Measurements from ENCODE around the gene MARS1.

MARS1 gene

GRCh38 chr12:57460468-57460784 lies 27.4 kb upstream of the MARS1 start:
- TF ChIP-seq JUND (IDR thresholded peaks at IDR 0.05; ENCODE audit: low read depth) = no peak
- no peak for DNase-seq (ENCODE audit: low read depth in 1 of 2, low spot score in 1 of 2)
- in situ Hi-C loops (cut with HindIII; ENCODE audit: low pct_unique_long_range_greater_than_20kb, low sequenced_read_pairs) = no loop called here

GRCh38 chr12:57460841-57461275 lies 27.0 kb upstream of the MARS1 start:
- in situ Hi-C loops (cut with HindIII; ENCODE audit: low pct_unique_long_range_greater_than_20kb, low sequenced_read_pairs) = no loop called here
- no peak for DNase-seq (ENCODE audit: low read depth in 1 of 2, low spot score in 1 of 2)
- TF ChIP-seq JUND (IDR thresholded peaks at IDR 0.05; ENCODE audit: low read depth) = no peak

- TF ChIP-seq JUND (IDR thresholded peaks at IDR 0.05; ENCODE audit: low read depth) = no peak
- peak in 1 of 2 experiments; percentile 41 for DNase-seq (ENCODE audit: low read depth in 1 of 2, low spot score in 1 of 2)
- in situ Hi-C loops (cut with HindIII; ENCODE audit: low pct_unique_long_range_greater_than_20kb, low sequenced_read_pairs) = no loop called here
Measured at GRCh38 chr12:57461276-57461916, 26.5 kb upstream of the MARS1 start.

GRCh38 chr12:57461917-57462250 lies 26.0 kb upstream of the MARS1 start:
- in situ Hi-C loops (cut with HindIII; ENCODE audit: low pct_unique_long_range_greater_than_20kb, low sequenced_read_pairs) = no loop called here
- TF ChIP-seq JUND (IDR thresholded peaks at IDR 0.05; ENCODE audit: low read depth) = no peak

GRCh38 chr12:57462251-57462911 lies 25.5 kb upstream of the MARS1 start:
- peak; percentile 93 to 98 for DNase-seq (ENCODE audit: low read depth in 1 of 2, low spot score in 1 of 2)
- in situ Hi-C loops (cut with HindIII; ENCODE audit: low pct_unique_long_range_greater_than_20kb, low sequenced_read_pairs) = no loop called here
- no peak for TF ChIP-seq JUND (IDR thresholded peaks at IDR 0.05; ENCODE audit: low read depth)

More at GRCh38 chr12:57461917-57462250, 26.0 kb upstream of the MARS1 start:
- DNase-seq (ENCODE audit: low read depth in 1 of 2, low spot score in 1 of 2) = no peak

DNA sequence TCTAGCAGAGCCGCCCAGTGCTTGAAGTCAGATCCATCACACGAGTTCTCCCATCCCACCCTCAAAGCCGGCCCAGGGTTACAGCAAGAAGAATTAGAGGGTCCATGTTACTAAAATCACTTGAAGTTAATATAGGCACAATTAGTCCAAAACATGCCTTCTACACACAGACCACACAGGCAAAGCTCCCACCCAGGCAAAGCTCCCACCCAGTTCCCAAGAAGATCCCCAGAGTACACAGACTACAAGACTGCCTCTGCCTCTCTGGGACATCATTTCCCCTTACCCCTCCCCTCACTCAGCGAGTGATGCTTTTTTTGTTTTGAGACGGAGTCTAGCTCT lies 25.0 kb upstream of the MARS1 start:
- in situ Hi-C loops (cut with HindIII; ENCODE audit: low pct_unique_long_range_greater_than_20kb, low sequenced_read_pairs) = no loop called here
- no peak for DNase-seq (ENCODE audit: low read depth in 1 of 2, low spot score in 1 of 2)
- TF ChIP-seq JUND (IDR thresholded peaks at IDR 0.05; ENCODE audit: low read depth) = no peak

DNA sequence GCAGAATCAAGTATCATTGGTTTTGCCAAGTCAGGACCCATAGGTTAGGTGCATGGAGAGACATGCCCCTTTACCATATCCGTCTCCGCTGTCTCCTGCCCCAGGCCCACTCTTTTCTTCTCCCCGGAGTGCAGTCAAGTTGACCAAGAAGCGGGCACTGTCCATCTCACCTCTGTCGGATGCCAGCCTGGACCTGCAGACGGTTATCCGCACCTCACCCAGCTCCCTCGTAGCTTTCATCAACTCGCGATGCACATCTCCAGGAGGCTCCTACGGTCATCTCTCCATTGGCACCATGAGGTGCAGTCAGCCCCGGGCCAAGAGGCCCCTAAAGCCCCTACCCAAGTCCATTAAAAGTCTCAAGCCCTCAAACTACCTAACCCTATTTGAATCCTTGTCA lies 23.3 kb upstream of the MARS1 start:
- in situ Hi-C loops (cut with HindIII; ENCODE audit: low pct_unique_long_range_greater_than_20kb, low sequenced_read_pairs) = no loop called here
- no peak for TF ChIP-seq JUND (IDR thresholded peaks at IDR 0.05; ENCODE audit: low read depth)

DNA sequence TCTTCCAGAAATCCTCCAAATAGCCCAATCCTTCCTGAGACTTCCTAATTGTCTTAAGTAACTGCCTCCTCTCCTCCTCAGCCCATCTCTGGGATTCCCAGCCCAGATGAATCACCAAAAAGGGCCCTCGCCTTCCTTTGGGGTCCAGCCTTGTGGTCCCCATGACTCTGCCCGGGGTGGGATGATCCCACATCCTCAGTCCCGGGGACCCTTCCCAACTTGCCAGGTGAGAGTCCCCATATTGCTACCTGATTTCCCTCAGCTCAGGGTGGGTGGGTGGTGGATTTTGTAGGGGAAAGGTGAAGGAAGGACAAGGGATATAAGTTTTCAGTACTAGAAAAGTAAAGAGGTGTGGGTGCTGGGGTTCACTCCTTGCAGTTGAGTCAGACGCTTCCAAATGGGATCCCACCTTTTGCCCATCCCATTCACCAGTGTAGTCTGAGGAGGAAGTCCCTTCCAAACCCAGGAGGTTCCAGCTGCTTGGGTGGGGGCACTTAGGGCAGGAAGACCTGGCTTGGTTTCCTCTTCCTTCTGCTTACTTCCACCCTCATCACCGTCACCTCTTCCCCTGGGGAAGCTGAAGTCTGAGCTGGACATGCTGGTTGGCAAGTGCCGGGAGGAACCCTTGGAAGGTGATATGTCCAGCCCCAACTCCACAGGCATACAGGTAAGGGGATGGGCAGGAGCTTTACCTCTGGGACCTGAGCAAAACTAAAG lies 22.7 kb upstream of the MARS1 start:
- TF ChIP-seq JUND (IDR thresholded peaks at IDR 0.05; ENCODE audit: low read depth) = no peak
- in situ Hi-C loops (cut with HindIII; ENCODE audit: low pct_unique_long_range_greater_than_20kb, low sequenced_read_pairs) = no loop called here
- DNase-seq (ENCODE audit: low read depth in 1 of 2, low spot score in 1 of 2) = no peak

More for the DNA sequence above, 23.3 kb upstream of the MARS1 start:
- no peak for DNase-seq (ENCODE audit: low read depth in 1 of 2, low spot score in 1 of 2)

- TF ChIP-seq JUND (IDR thresholded peaks at IDR 0.05; ENCODE audit: low read depth) = no peak
- in situ Hi-C loops (cut with HindIII; ENCODE audit: low pct_unique_long_range_greater_than_20kb, low sequenced_read_pairs) = no loop called here
- no peak for DNase-seq (ENCODE audit: low read depth in 1 of 2, low spot score in 1 of 2)
Measured at GRCh38 chr12:57465747-57466505, 21.9 kb upstream of the MARS1 start.

DNA sequence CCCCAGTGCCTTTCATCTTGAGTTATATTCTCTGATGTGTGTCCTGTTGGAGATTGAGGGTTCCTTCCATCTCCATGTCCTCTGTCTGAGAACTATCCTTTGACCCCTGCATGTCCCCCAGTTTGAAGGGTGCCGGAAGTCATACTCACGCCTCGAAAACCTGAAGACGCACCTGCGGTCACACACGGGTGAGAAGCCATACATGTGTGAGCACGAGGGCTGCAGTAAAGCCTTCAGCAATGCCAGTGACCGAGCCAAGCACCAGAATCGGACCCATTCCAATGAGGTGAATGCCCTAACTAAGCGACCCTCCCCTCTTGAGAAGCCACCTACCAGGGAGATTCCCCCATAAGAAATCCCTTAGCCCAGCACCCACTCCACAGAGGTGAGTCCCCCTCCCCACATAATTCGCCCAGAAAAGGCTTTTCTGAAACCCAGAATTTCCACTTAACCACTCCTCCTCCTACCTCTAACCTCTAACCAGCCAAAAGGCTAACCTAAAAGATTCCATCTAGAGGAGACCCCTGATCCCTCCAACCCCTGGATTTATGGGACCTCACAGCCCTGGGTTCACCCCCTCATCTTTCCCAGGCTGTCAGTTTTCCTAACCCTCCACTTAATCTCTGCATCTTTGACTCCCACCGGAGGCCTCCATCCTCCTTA lies 20.5 kb upstream of the MARS1 start:
- in situ Hi-C loops (cut with HindIII; ENCODE audit: low pct_unique_long_range_greater_than_20kb, low sequenced_read_pairs) = no loop called here
- TF ChIP-seq JUND (IDR thresholded peaks at IDR 0.05; ENCODE audit: low read depth) = no peak

DNA sequence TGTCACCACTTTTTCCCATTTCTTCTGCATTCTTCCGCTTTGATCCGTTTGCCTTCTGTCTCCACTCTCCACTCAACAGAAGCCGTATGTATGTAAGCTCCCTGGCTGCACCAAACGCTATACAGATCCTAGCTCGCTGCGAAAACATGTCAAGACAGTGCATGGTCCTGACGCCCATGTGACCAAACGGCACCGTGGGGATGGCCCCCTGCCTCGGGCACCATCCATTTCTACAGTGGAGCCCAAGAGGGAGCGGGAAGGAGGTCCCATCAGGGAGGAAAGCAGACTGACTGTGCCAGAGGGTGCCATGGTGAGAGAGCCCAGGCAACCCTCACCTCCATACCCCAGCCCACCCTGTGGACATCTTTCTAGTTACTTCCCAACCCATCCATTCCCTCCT lies 20.0 kb upstream of the MARS1 start:
- no peak for DNase-seq (ENCODE audit: low read depth in 1 of 2, low spot score in 1 of 2)
- no peak for TF ChIP-seq JUND (IDR thresholded peaks at IDR 0.05; ENCODE audit: low read depth)
- in situ Hi-C loops (cut with HindIII; ENCODE audit: low pct_unique_long_range_greater_than_20kb, low sequenced_read_pairs) = no loop called here

More for the DNA sequence above, 20.5 kb upstream of the MARS1 start:
- no peak for DNase-seq (ENCODE audit: low read depth in 1 of 2, low spot score in 1 of 2)

All from T47D (cell line).